H1 (cell line): ENCODE measurements around the gene NUFIP2. TPM values are rescaled to one million over a fixed set of nuclear protein-coding genes. Genes with fewer than 3 reads are reported as not detected.

Experiments
- CTCF ChIA-PET: fragments of 300-600 bp; sonication (Branson Sonifier 250); formaldehyde crosslinking; loops from one replicate; lab custom pipeline; 2021; ENCODE audit not compliant: partially characterized antibody; lab: Charles Lee
- POLR2A ChIA-PET: fragments of 300-600 bp; sonication (Branson Sonifier 250); formaldehyde crosslinking; loops from one replicate; lab custom pipeline; 2021; ENCODE audit warnings: inconsistent platforms; ENCODE audit not compliant: partially characterized antibody; lab: Charles Lee
- DNase-seq, 2 experiments: peaks; one replicate each; pipeline versions ENCODE4 v3.0.0 to v3.0.0-alpha.2; 2010 to 2022; ENCODE audit warnings: low spot score in 2 of 2, low read depth in 1 of 2, mixed read lengths in 1 of 2
- FAIRE-seq: peaks from 2 replicates; lab custom pipeline; 2011; peaks lifted over from hg19 to GRCh38; lab: Jason Lieb, UNC
- H2AFZ ChIP-seq: 2 replicates; pipeline ENCODE4 v1.8.1; 2012; ENCODE audit warnings: low read length, inconsistent platforms
- H2AK5ac ChIP-seq: 2 replicates; pipeline ENCODE4 v1.6.1; 2013; ENCODE audit warnings: low read depth, low read length
- H2BK120ac ChIP-seq: replicated peaks from 2 replicates; pipeline ENCODE3; 2013; ENCODE audit warnings: low read depth, low read length, inconsistent platforms
- H2BK12ac ChIP-seq: 2 replicates; pipeline ENCODE4 v1.6.1; 2013; ENCODE audit warnings: low read depth, low read length
- H2BK15ac ChIP-seq: 2 replicates; pipeline ENCODE4 v1.6.1; 2013; ENCODE audit warnings: low read length
- H2BK20ac ChIP-seq: 2 replicates; pipeline ENCODE4 v1.6.1; 2013; ENCODE audit warnings: low read length
- H2BK5ac ChIP-seq: 2 replicates; pipeline ENCODE4 v1.6.1; 2013; ENCODE audit warnings: low read depth, low read length
- H3K14ac ChIP-seq: 2 replicates; pipeline ENCODE4 v1.6.1; 2013; ENCODE audit warnings: inconsistent platforms; ENCODE audit not compliant: insufficient read length
- H3K18ac ChIP-seq: 2 replicates; pipeline ENCODE4 v1.6.1; 2013; ENCODE audit warnings: low read length; ENCODE audit errors: extremely low read depth
- H3K23ac ChIP-seq: 2 replicates; pipeline ENCODE4 v1.6.1; 2013; ENCODE audit warnings: inconsistent platforms; ENCODE audit not compliant: insufficient read length
- H3K23me2 ChIP-seq: 2 replicates; pipeline ENCODE4 v1.6.1; 2013; ENCODE audit warnings: low read depth, low read length
- H3K27ac ChIP-seq: 2 replicates; pipeline ENCODE4 v1.6.1; 2011; ENCODE audit warnings: low read depth, low read length, inconsistent platforms
- H3K27me3 ChIP-seq, 4 experiments: replicated peaks in 1 of 4; 1 replicate in 1 of 4; 2 replicates in 3 of 4; pipeline versions ENCODE4 v1.6.1 to v1.8.1; 2011 to 2013; ENCODE audit warnings: low read length in 3 of 4, mild to moderate bottlenecking in 3 of 4, inconsistent platforms in 2 of 4, mixed read lengths in 2 of 4, moderate library complexity in 1 of 4; ENCODE audit not compliant: control insufficient read depth in 3 of 4, insufficient read depth in 3 of 4; ENCODE audit errors: extremely low read depth in 1 of 4
- H3K36me3 ChIP-seq, 4 experiments: 2 replicates each; pipeline versions ENCODE4 v1.6.1 to v1.8.1; 2011 to 2013; ENCODE audit warnings: mild to moderate bottlenecking in 4 of 4, low read length in 3 of 4, moderate library complexity in 2 of 4, control low read depth in 1 of 4, inconsistent platforms in 1 of 4; ENCODE audit not compliant: insufficient read depth in 4 of 4, control insufficient read depth in 2 of 4
- H3K4ac ChIP-seq: replicated peaks from 2 replicates; pipeline ENCODE3; 2013; ENCODE audit warnings: low read length, low read depth, mixed read lengths, inconsistent platforms; ENCODE audit not compliant: insufficient read length
- H3K4me1 ChIP-seq, 4 experiments: replicated peaks in 1 of 4; 1 replicate in 1 of 4; 2 replicates in 3 of 4; pipeline versions ENCODE4 v1.6.1 to v1.8.1; 2011 to 2013; ENCODE audit warnings: low read length in 3 of 4, inconsistent platforms in 2 of 4, mixed read lengths in 1 of 4; ENCODE audit not compliant: insufficient read depth in 4 of 4, control insufficient read depth in 3 of 4
- H3K4me2 ChIP-seq, 2 experiments: 2 replicates each; pipeline versions ENCODE4 v1.6.1 to v1.8.1; 2011 to 2013; ENCODE audit warnings: low read depth in 2 of 2, low read length in 2 of 2, control low read depth in 1 of 2, inconsistent platforms in 1 of 2, mild to moderate bottlenecking in 1 of 2; ENCODE audit not compliant: insufficient read depth in 1 of 2
- H3K4me3 ChIP-seq, 4 experiments: fragments of 200-600, 300-600 bp in 1 of 4; sonication (generic), shearing (Covaris generic), sonication (Bioruptor Twin) in 1 of 4; 2 replicates each; pipeline versions ENCODE4 v1.5.1 to v1.8.1; 2011 to 2016; ENCODE audit warnings: low read length in 4 of 4, low read depth in 3 of 4, control low read depth in 2 of 4, inconsistent platforms in 2 of 4, mild to moderate bottlenecking in 2 of 4, mixed read lengths in 1 of 4, moderate library complexity in 1 of 4; ENCODE audit not compliant: insufficient read depth in 2 of 4; ENCODE audit errors: extremely low read depth in 1 of 4
- H3K56ac ChIP-seq: replicated peaks from 2 replicates; pipeline ENCODE3; 2013; ENCODE audit warnings: low read depth, mild to moderate bottlenecking, mixed read lengths, low read length, inconsistent platforms; ENCODE audit not compliant: insufficient read length
- H3K79me1 ChIP-seq: 2 replicates; pipeline ENCODE4 v1.6.1; 2013; ENCODE audit warnings: low read depth, low read length, control low read depth
- H3K79me2 ChIP-seq, 2 experiments: 2 replicates each; pipeline versions ENCODE4 v1.6.1 to v1.8.1; 2012 to 2013; ENCODE audit warnings: low read length in 2 of 2, mild to moderate bottlenecking in 2 of 2, inconsistent platforms in 1 of 2; ENCODE audit not compliant: insufficient read depth in 2 of 2, control insufficient read depth in 1 of 2
- H3K9ac ChIP-seq, 4 experiments: replicated peaks in 1 of 4; 1 replicate in 1 of 4; 2 replicates in 3 of 4; pipeline versions ENCODE4 v1.6.1 to v1.8.1; 2011 to 2013; ENCODE audit warnings: low read depth in 3 of 4, low read length in 3 of 4, control low read depth in 2 of 4, mild to moderate bottlenecking in 2 of 4, moderate library complexity in 2 of 4, inconsistent platforms in 1 of 4; ENCODE audit errors: extremely low read depth in 1 of 4
- H3K9me3 ChIP-seq, 2 experiments: 2 replicates each; pipeline versions ENCODE4 v1.6.1 to v1.8.1; 2012 to 2013; ENCODE audit warnings: mild to moderate bottlenecking in 2 of 2, moderate library complexity in 2 of 2, control low read depth in 1 of 2, inconsistent platforms in 1 of 2, low read depth in 1 of 2, low read length in 1 of 2, mixed read lengths in 1 of 2; ENCODE audit not compliant: insufficient read depth in 2 of 2
- H4K20me1 ChIP-seq, 2 experiments: replicated peaks in 1 of 2; 2 replicates each; pipeline versions ENCODE3 to v1.8.1; 2011 to 2013; ENCODE audit warnings: inconsistent platforms in 2 of 2, low read length in 2 of 2, mild to moderate bottlenecking in 1 of 2; ENCODE audit not compliant: insufficient read depth in 2 of 2, control insufficient read depth in 1 of 2
- H4K5ac ChIP-seq: 2 replicates; pipeline ENCODE4 v1.6.1; 2013; ENCODE audit warnings: low read length, low read depth, mixed read lengths, inconsistent platforms; ENCODE audit not compliant: insufficient read length
- H4K8ac ChIP-seq: 2 replicates; pipeline ENCODE4 v1.8.0; 2013; ENCODE audit warnings: mild to moderate bottlenecking, moderate library complexity, low read length, inconsistent platforms; ENCODE audit not compliant: insufficient read depth; ENCODE audit errors: extremely low read depth
- H4K91ac ChIP-seq: replicated peaks from 2 replicates; pipeline ENCODE3; 2013; ENCODE audit warnings: low read length, mixed read lengths, inconsistent platforms; ENCODE audit not compliant: insufficient read length
- BCL11A ChIP-seq, 2 experiments: IDR thresholded peaks; one replicate each; pipeline ENCODE4 v1.6.1; 2011; ENCODE audit warnings: low read depth in 2 of 2, low read length in 2 of 2, mild to moderate bottlenecking in 2 of 2
- CEBPB ChIP-seq: IDR thresholded peaks from 2 replicates; pipeline ENCODE4 v1.6.1; 2012; ENCODE audit warnings: low read depth, low read length
- EZH2 ChIP-seq: fragments of 200-600 bp; sonication (generic); IDR thresholded peaks from 2 replicates; pipeline ENCODE4 v1.7.1; 2012; ENCODE audit warnings: low read depth, mild to moderate bottlenecking, moderate library complexity, low read length, inconsistent platforms; ENCODE audit not compliant: severe bottlenecking
- KDM5A ChIP-seq: fragments of 200-600 bp; IDR thresholded peaks from 2 replicates; pipeline ENCODE4 v1.7.1; 2012; ENCODE audit warnings: mild to moderate bottlenecking, low read length, inconsistent platforms, mixed read lengths
- NRF1 ChIP-seq: IDR thresholded peaks from 2 replicates; pipeline ENCODE4 v1.6.1; 2011; ENCODE audit warnings: mild to moderate bottlenecking, low read depth, low read length, improper control_type of control experiment
- POLR2A ChIP-seq, 2 experiments: IDR thresholded peaks; 1 replicate in 1 of 2; 2 replicates in 1 of 2; pipeline ENCODE4 v1.6.1; 2011; ENCODE audit warnings: low read depth in 2 of 2, low read length in 2 of 2, mild to moderate bottlenecking in 2 of 2; ENCODE audit errors: control extremely low read depth in 1 of 2
- POLR2AphosphoS5 ChIP-seq: IDR thresholded peaks from 2 replicates; pipeline ENCODE4 v1.6.1; 2011; ENCODE audit warnings: low read depth, low read length
- RBBP5 ChIP-seq: IDR thresholded peaks from 2 replicates; pipeline ENCODE4 v1.7.1; 2012; ENCODE audit warnings: low read depth, mild to moderate bottlenecking, inconsistent platforms, low read length, moderate library complexity, borderline replicate concordance
- WGBS, 2 experiments: shearing (Covaris generic) in 1 of 2; methylation state at CpG; one replicate each; pipeline versions ENCODE4 v1.1.6 to v1.1.7; 2013 to 2015; ENCODE audit warnings: low lambda C conversion rate in 2 of 2, mixed read lengths in 2 of 2, inconsistent platforms in 1 of 2, low coverage in 1 of 2, missing lambda C conversion rate in 1 of 2; ENCODE audit not compliant: insufficient replicate concordance in 2 of 2, insufficient coverage in 1 of 2, insufficient read length in 1 of 2; ENCODE audit errors: extremely low coverage in 1 of 2, missing lambda C conversion rate in 1 of 2; 5-methylcytosine and 5-hydroxymethylcytosine counted together
- polyA plus RNA-seq, 7 experiments: library from polyadenylated mRNA; depleted of rRNA in 3 of 7; stranded (reverse) in 5 of 7; unstranded in 2 of 7; fragments of >200 nt in 5 of 7; fragments of 200-250 nt in 2 of 7; gene quantifications; 1 replicate in 5 of 7; 2 replicates in 1 of 7; 4 replicates in 1 of 7; pipeline versions ENCODE4 v1.2.1 to v1.2.3, GENCODE V29; 2011 to 2013; ENCODE audit warnings: missing spikeins in 2 of 7, mixed read lengths in 2 of 7
- total RNA-seq: library from RNA; stranded (reverse); fragmentation: NEBNext Ultra II Directional; extraction: Animal tissue kit (Norgen Biotek cat#: 25700); gene quantifications from 2 replicates; pipeline ENCODE4 v1.2.1, GENCODE V29; 2021

Gene NUFIP2
- total and polyA plus RNA-seq, 2 of the 8 experiments (the other 6 are each of a cell fraction or from before 2014, with no cell fraction given) = 65.9 to 118 TPM

- Histone ChIP-seq H2BK20ac (no peak overlapping the region), H3K36me3 (peaks cover 19 to 49% (median 26%) of the 10 kb centered on the region in 4 experiments), H3K4me3 (no peak overlapping the region), H3K4me2 (peak overlapping the region; percentile 18 to 92; a peak in 2 of 4 replicates), H4K20me1 (peaks cover 37 to 38% of the 10 kb centered on the region in 2 experiments), H3K79me1 (peaks cover 3% of the 10 kb centered on the region; the same call in 1 of the 2 replicates), H3K27me3 (no peaks in the 10 kb centered on the region), H4K8ac (no peak overlapping the region), H3K23me2 (peaks cover 2% of the 10 kb centered on the region; the same call in 1 of the 2 replicates), H2BK5ac (no peak overlapping the region), H2BK120ac (no peak overlapping the region), H2BK15ac (no peak overlapping the region), H3K4me1 (peaks cover 0 to 2% (median under 1%) of the 10 kb centered on the region in 4 experiments; a peak in 2 of 7 replicates), H4K5ac (no peak overlapping the region), H3K9ac (no peak overlapping the region), H3K14ac (no peak overlapping the region), H3K56ac (no peak overlapping the region), H3K79me2 (peaks cover 43 to 89% of the 10 kb centered on the region in 2 experiments), H3K4ac (no peak overlapping the region), H2BK12ac (no peak overlapping the region), H4K91ac (no peak overlapping the region), H3K9me3 (no peaks in the 10 kb centered on the region), H3K27ac (no peak overlapping the region), H2AK5ac (no peak overlapping the region), H3K18ac (no peak overlapping the region), H2AFZ (no peak overlapping the region), H3K23ac (no peak overlapping the region)
- ChIA-PET POLR2A (interaction anchor here (1.4 to 7.1 kb wide), 2 partner anchors 9 to 27 kb away, joined by 3 to 83 read pairs; no protein-coding TSS in a partner anchor), CTCF (interaction anchor here (0.9 to 3.4 kb wide), 6 partner anchors 10 to 302 kb away, joined by 3 to 23 read pairs (median 4); no protein-coding TSS in a partner anchor)
- FAIRE-seq = no peak
- 95% methylated on average over 9 of the region's 9 CpGs; no CpG with 5 or more reads in 1 of the 2 experiments for WGBS, 2 experiments
- no peak for DNase-seq
- no peak for TF ChIP-seq BCL11A (IDR thresholded peaks at IDR 0.05; ENCODE audit: low read depth in 2 of 2, low read length in 2 of 2)
- no peak for TF ChIP-seq CEBPB
- TF ChIP-seq POLR2AphosphoS5 = no peak
- no peak for TF ChIP-seq EZH2
- TF ChIP-seq RBBP5 = no peak
- no peak for TF ChIP-seq POLR2A (IDR thresholded peaks at IDR 0.05; ENCODE audit: control extremely low read depth in 1 of 2, low read depth in 2 of 2, low read length in 2 of 2)
- no peak for TF ChIP-seq NRF1
- TF ChIP-seq KDM5A = no peak
These were observed 4.1 kb downstream of the NUFIP2 start for GRCh38 chr17:29289852-29290251.
